H9 (cell line): ENCODE data around the gene FEV. TPM values are rescaled to one million over a fixed set of nuclear protein-coding genes. Genes with fewer than 3 reads are reported as not detected.

Experiments
- DNase-seq: peaks from one replicate; pipeline ENCODE4 v3.0.0-alpha.2; 2017
- H2AFZ ChIP-seq: one replicate; pipeline ENCODE4 v1.6.1; 2013; ENCODE audit warnings: mild to moderate bottlenecking, low read length, control low read depth, moderate library complexity
- H2AK5ac ChIP-seq: 2 replicates; pipeline ENCODE4 v1.6.1; 2013; ENCODE audit warnings: low read length, control low read depth, mixed read lengths; ENCODE audit not compliant: insufficient read length
- H2BK120ac ChIP-seq: one replicate; pipeline ENCODE4 v1.6.1; 2013; ENCODE audit warnings: low read depth, mild to moderate bottlenecking, low read length, control low read depth, inconsistent platforms; ENCODE audit not compliant: poor library complexity, severe bottlenecking
- H2BK12ac ChIP-seq: 2 replicates; pipeline ENCODE4 v1.6.1; 2013; ENCODE audit warnings: low read length, control low read depth, mixed read lengths, low read depth; ENCODE audit not compliant: insufficient read length
- H2BK15ac ChIP-seq: 2 replicates; pipeline ENCODE4 v1.6.1; 2013; ENCODE audit warnings: low read depth, low read length, control low read depth
- H2BK20ac ChIP-seq: one replicate; pipeline ENCODE4 v1.6.1; 2013; ENCODE audit warnings: low read depth, mild to moderate bottlenecking, low read length, control low read depth, inconsistent platforms; ENCODE audit not compliant: poor library complexity, severe bottlenecking
- H2BK5ac ChIP-seq: 2 replicates; pipeline ENCODE4 v1.6.1; 2013; ENCODE audit warnings: low read length, control low read depth, mixed read lengths; ENCODE audit not compliant: insufficient read length
- H3K14ac ChIP-seq: 2 replicates; pipeline ENCODE4 v1.6.1; 2013; ENCODE audit warnings: low read length, control low read depth; ENCODE audit not compliant: insufficient read depth
- H3K18ac ChIP-seq: 2 replicates; pipeline ENCODE4 v1.6.1; 2013; ENCODE audit warnings: low read depth, mild to moderate bottlenecking, mixed read lengths, low read length, control low read depth; ENCODE audit not compliant: insufficient read length
- H3K23ac ChIP-seq: 2 replicates; pipeline ENCODE4 v1.6.1; 2013; ENCODE audit warnings: low read length, control low read depth, mixed read lengths, low read depth; ENCODE audit not compliant: insufficient read length
- H3K23me2 ChIP-seq: 2 replicates; pipeline ENCODE4 v1.6.1; 2013; ENCODE audit warnings: low read depth, mild to moderate bottlenecking, mixed read lengths, low read length, control low read depth; ENCODE audit not compliant: insufficient read length, poor library complexity, severe bottlenecking
- H3K27ac ChIP-seq: 2 replicates; pipeline ENCODE4 v1.5.1; 2013; ENCODE audit warnings: low read length, control low read depth, mixed read lengths, low read depth; ENCODE audit not compliant: insufficient read length
- H3K27me3 ChIP-seq: 2 replicates; pipeline ENCODE4 v1.6.1; 2013; ENCODE audit warnings: low read length, control low read depth, inconsistent platforms; ENCODE audit not compliant: insufficient read depth
- H3K4ac ChIP-seq: 2 replicates; pipeline ENCODE4 v1.6.1; 2013; ENCODE audit warnings: low read depth, mild to moderate bottlenecking, control low read depth, inconsistent platforms, low read length, moderate library complexity
- H3K4me1 ChIP-seq: 2 replicates; pipeline ENCODE4 v1.6.1; 2013; ENCODE audit warnings: low read length, control low read depth, inconsistent platforms; ENCODE audit not compliant: insufficient read depth
- H3K4me2 ChIP-seq: 2 replicates; pipeline ENCODE4 v1.6.1; 2013; ENCODE audit warnings: low read length, control low read depth, mixed read lengths; ENCODE audit not compliant: insufficient read length, insufficient read depth
- H3K56ac ChIP-seq: 2 replicates; pipeline ENCODE4 v1.6.1; 2013; ENCODE audit warnings: low read depth, mild to moderate bottlenecking, mixed read lengths, low read length, control low read depth; ENCODE audit not compliant: insufficient read length
- H3K79me1 ChIP-seq: 2 replicates; pipeline ENCODE4 v1.6.1; 2013; ENCODE audit warnings: low read depth, mild to moderate bottlenecking, moderate library complexity, low read length, control low read depth, inconsistent platforms; ENCODE audit not compliant: insufficient read depth, poor library complexity, severe bottlenecking
- H3K79me2 ChIP-seq: 2 replicates; pipeline ENCODE4 v1.6.1; 2013; ENCODE audit warnings: low read length, control low read depth, inconsistent platforms; ENCODE audit not compliant: insufficient read depth
- H3K9ac ChIP-seq: 2 replicates; pipeline ENCODE4 v1.6.1; 2013; ENCODE audit warnings: low read length, control low read depth, mixed read lengths; ENCODE audit not compliant: insufficient read length; ENCODE audit errors: extremely low read depth
- H3K9me3 ChIP-seq: one replicate; pipeline ENCODE4 v1.6.1; 2013; ENCODE audit warnings: low read depth, low read length, inconsistent platforms; ENCODE audit not compliant: control insufficient read depth
- H3T11ph ChIP-seq: one replicate; pipeline ENCODE4 v1.6.1; 2013; ENCODE audit warnings: mild to moderate bottlenecking, low read length, control low read depth, inconsistent platforms
- H4K20me1 ChIP-seq: one replicate; pipeline ENCODE4 v1.6.1; 2013; ENCODE audit not compliant: control insufficient read depth, insufficient read length, insufficient read depth
- H4K5ac ChIP-seq: 2 replicates; pipeline ENCODE4 v1.6.1; 2013; ENCODE audit warnings: low read depth, mild to moderate bottlenecking, mixed read lengths, low read length, control low read depth; ENCODE audit not compliant: insufficient read length
- H4K8ac ChIP-seq: replicated peaks from 2 replicates; pipeline ENCODE4 v1.6.1; 2013; ENCODE audit warnings: low read length, control low read depth, mixed read lengths, low read depth; ENCODE audit not compliant: insufficient read length
- H4K91ac ChIP-seq: 2 replicates; pipeline ENCODE4 v1.6.1; 2013; ENCODE audit warnings: low read depth, mild to moderate bottlenecking, moderate library complexity, mixed read lengths, low read length, control low read depth; ENCODE audit not compliant: insufficient read length
- H3K27ac Mint-ChIP-seq, 3 experiments: 2 replicates in 2 of 3; 3 replicates in 1 of 3; pipeline ENCODE4 v1.8.0; 2020 to 2021; ENCODE audit warnings: mixed read lengths in 3 of 3, mild to moderate bottlenecking in 1 of 3, moderate library complexity in 1 of 3
- H3K27me3 Mint-ChIP-seq: 2 replicates; pipeline ENCODE4 v1.8.0; 2021; ENCODE audit warnings: low read depth, mild to moderate bottlenecking, moderate library complexity, mixed read lengths
- H3K36me3 Mint-ChIP-seq, 3 experiments: 2 replicates in 2 of 3; 3 replicates in 1 of 3; pipeline ENCODE4 v1.8.0; 2020 to 2021; ENCODE audit warnings: low read depth in 3 of 3, mixed read lengths in 3 of 3; ENCODE audit not compliant: insufficient read depth in 1 of 3
- H3K4me1 Mint-ChIP-seq, 2 experiments: 2 replicates each; pipeline ENCODE4 v1.8.0; 2020; ENCODE audit warnings: mixed read lengths in 2 of 2
- H3K4me3 Mint-ChIP-seq, 2 experiments: 2 replicates in 1 of 2; 3 replicates in 1 of 2; pipeline ENCODE4 v1.8.0; 2020 to 2021; ENCODE audit warnings: mild to moderate bottlenecking in 2 of 2, mixed read lengths in 2 of 2, moderate library complexity in 1 of 2
- H3K9me3 Mint-ChIP-seq, 2 experiments: 2 replicates in 1 of 2; 3 replicates in 1 of 2; pipeline ENCODE4 v1.8.0; 2020; ENCODE audit warnings: mild to moderate bottlenecking in 2 of 2, mixed read lengths in 2 of 2, moderate library complexity in 1 of 2
- CTCF ChIP-seq: fragments of 200-600 bp; sonication (generic); conservative IDR thresholded peaks from 3 replicates; pipeline ENCODE4 v1.8.0; 2021; ENCODE audit warnings: antibody characterized with exemption, mild to moderate bottlenecking
- WGBS: extraction: QIAGEN DNeasy Blood & Tissue Kit; methylation state at CpG from one replicate; pipeline ENCODE4 v1.1.7; 2013; ENCODE audit warnings: missing lambda C conversion rate, low lambda C conversion rate, mixed read lengths; ENCODE audit not compliant: insufficient read length; ENCODE audit errors: extremely low coverage; 5-methylcytosine and 5-hydroxymethylcytosine counted together
- total RNA-seq: library from RNA; stranded (reverse); gene quantifications from 2 replicates; pipeline ENCODE4 v1.2.1, GENCODE V29; 2021

The FEV gene
- total RNA-seq, 1 experiment from 2014 or later = not detected

GRCh38 chr2:218998414-218999002 is 13.5 kb upstream of the FEV start:
- Histone ChIP-seq H3K4me2 (no peak overlapping the region), H3K79me2 (no peaks in the 10 kb centered on the region), H3K23me2 (peaks cover 10% of the 10 kb centered on the region), H2BK20ac (no peak overlapping the region), H2BK5ac (no peak overlapping the region), H2AFZ (no peak overlapping the region), H4K20me1 (no peaks in the 10 kb centered on the region), H3K56ac (no peak overlapping the region), H3K9ac (no peak overlapping the region), H4K91ac (no peak overlapping the region), H4K8ac (no peak overlapping the region), H3K27ac (no peak overlapping the region), H3K79me1 (no peaks in the 10 kb centered on the region), H3K18ac (no peak overlapping the region), H2BK12ac (no peak overlapping the region), H3K27me3 (peaks cover 88% of the 10 kb centered on the region), H2BK15ac (no peak overlapping the region), H3K4me1 (peaks cover 9% of the 10 kb centered on the region; the same call in 1 of the 2 replicates), H3K14ac (no peak overlapping the region), H3T11ph (no peak overlapping the region), H3K23ac (no peak overlapping the region), H3K4ac (no peak overlapping the region), H3K9me3 (no peaks in the 10 kb centered on the region), H2AK5ac (no peak overlapping the region), H2BK120ac (no peak overlapping the region), H4K5ac (no peak overlapping the region)
- TF ChIP-seq CTCF = no peak
- DNase-seq = no peak
- H3K9me3 Mint-ChIP-seq = peaks cover 0 to 10% of the 10 kb centered on the region in 2 experiments; a peak in 3 of 5 replicates
- no peaks in the 10 kb centered on the region; a peak in 1 of 7 replicates for H3K36me3 Mint-ChIP-seq
- WGBS = no CpG with 5 or more reads among the region's 12 CpGs
- H3K27ac Mint-ChIP-seq = no peak overlapping the region
- H3K4me3 Mint-ChIP-seq = no peak overlapping the region
- peaks cover 99% of the 10 kb centered on the region for H3K27me3 Mint-ChIP-seq
- peaks cover 35 to 48% of the 10 kb centered on the region in 2 experiments for H3K4me1 Mint-ChIP-seq
